GM12892 (cell line): ENCODE measurements around the gene TF.

Source experiments
- POLR2A ChIP-seq: IDR thresholded peaks from 2 replicates; pipeline ENCODE4 v1.6.1; 2011; ENCODE audit warnings: low read depth, low read length, control low read depth
- POLR2AphosphoS5 ChIP-seq: IDR thresholded peaks from 2 replicates; pipeline ENCODE4 v1.6.1; 2011; ENCODE audit warnings: low read depth, low read length, control low read depth

DNA sequence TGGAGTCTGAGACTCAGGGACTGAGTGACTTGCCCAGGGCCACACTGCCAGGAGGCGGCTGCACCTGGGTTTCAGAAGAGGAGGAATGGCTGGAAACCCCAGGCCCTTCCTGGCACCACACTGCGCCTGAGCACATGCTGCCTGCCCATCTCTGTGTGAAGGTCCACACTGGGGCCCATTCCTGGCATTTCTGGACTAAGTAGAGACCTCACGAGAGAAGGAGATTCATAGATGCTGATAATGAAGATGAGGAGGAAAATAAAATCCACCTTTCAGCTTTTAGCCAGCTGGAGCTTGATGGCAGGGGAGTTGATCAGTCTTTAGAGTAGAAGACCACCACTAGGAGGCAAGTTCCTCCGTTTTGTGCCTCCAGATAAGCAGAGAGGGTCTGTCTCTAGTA, 40.2 kb upstream of the TF start:
- TF ChIP-seq POLR2AphosphoS5 (no peak), POLR2A (no peak)
